ENCODE measurements around the gene TBX18. TPM values are rescaled to one million over a fixed set of nuclear protein-coding genes. Genes with fewer than 3 reads are reported as not detected.

The TBX18 gene
- total RNA-seq, 1 donor from 2014 or later, result 18.1 TPM

GRCh38 chr6:84772428-84773132 lies 8.2 kb upstream of the TBX18 start:
- DNase-seq, result no peak

GRCh38 chr6:84771756-84772356 lies 7.5 kb upstream of the TBX18 start:
- DNase-seq, result no peak

GRCh38 chr6:84771125-84771755 lies 6.8 kb upstream of the TBX18 start:
- DNase-seq, result no peak

- no peak for DNase-seq
These were observed 6.1 kb upstream of the TBX18 start for GRCh38 chr6:84770521-84770920.

- no peak for DNase-seq
These were observed 4.9 kb upstream of the TBX18 start for GRCh38 chr6:84769306-84769705.

- no peak for DNase-seq
These were observed 4.2 kb upstream of the TBX18 start for GRCh38 chr6:84768442-84769174.

GRCh38 chr6:84767526-84768201 lies 3.3 kb upstream of the TBX18 start:
- no peak for DNase-seq

- no peak for DNase-seq
These were observed 2.6 kb upstream of the TBX18 start for GRCh38 chr6:84766799-84767525.

GRCh38 chr6:84766118-84766798 lies 1.9 kb upstream of the TBX18 start:
- DNase-seq, result no peak

- peak; percentile 60 for DNase-seq
These were observed 489 bp downstream of the TBX18 start for GRCh38 chr6:84763886-84764331.

GRCh38 chr6:84763003-84763885 lies 1.2 kb downstream of the TBX18 start:
- peak; percentile 73 for DNase-seq

GRCh38 chr6:84762220-84763002 lies 2.0 kb downstream of the TBX18 start:
- DNase-seq, result peak; percentile 66

- DNase-seq, result no peak
These were observed 5.9 kb downstream of the TBX18 start for GRCh38 chr6:84758486-84758885.

- DNase-seq, result no peak
These were observed 7.5 kb downstream of the TBX18 start for GRCh38 chr6:84756877-84757276.

- no peak for DNase-seq
These were observed 7.9 kb downstream of the TBX18 start for GRCh38 chr6:84756466-84756865.

- no peak for DNase-seq
These were observed 11.2 kb downstream of the TBX18 start for GRCh38 chr6:84753173-84753572.

- no peak for DNase-seq
These were observed 12.1 kb downstream of the TBX18 start for GRCh38 chr6:84752118-84752850.

GRCh38 chr6:84749181-84749580 lies 15.2 kb downstream of the TBX18 start:
- DNase-seq, result no peak
